Measurements from ENCODE around the gene USP12.
A peak's percentile ranks its signal among the peaks of the same experiment; 100 is the strongest.

Gene USP12

DNA sequence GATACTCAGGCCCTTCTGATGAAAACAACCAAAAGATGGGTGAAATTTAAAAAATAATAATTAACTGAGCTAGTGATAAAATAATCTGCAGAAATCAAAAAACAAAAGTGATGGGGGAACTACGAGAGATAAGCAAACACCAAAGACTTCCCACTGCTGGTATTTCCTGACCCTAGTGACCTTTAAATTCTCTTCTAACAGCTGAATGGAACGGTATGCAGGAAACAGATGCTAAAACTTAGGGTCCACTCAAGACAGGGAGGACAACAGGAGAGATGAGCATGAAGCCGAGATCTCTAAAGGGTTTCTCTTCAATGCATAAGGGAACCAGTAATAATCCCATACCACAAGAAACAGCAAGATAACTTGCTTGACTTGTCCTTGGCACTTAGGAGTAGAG, 50.8 kb downstream of the USP12 start:
- H3K79me2 ChIP-seq (ENCODE audit: control insufficient read depth, insufficient read depth, low read length, unreplicated experiment): peaks cover 82% of the 10 kb centered on the region
- H3K27me3 ChIP-seq (ENCODE audit: insufficient read depth, low read length): no peaks in the 10 kb centered on the region
- H3K36me3 ChIP-seq (ENCODE audit: insufficient read depth, low read length): peaks cover 12% of the 10 kb centered on the region
- no peak overlapping the region; the same call in 1 of the 2 replicates for H3K4me3 ChIP-seq (ENCODE audit: low read depth, low read length)
- peaks cover 16% of the 10 kb centered on the region for H3K4me1 ChIP-seq (ENCODE audit: control insufficient read depth, insufficient read depth, low read length, unreplicated experiment)
- H3K27ac ChIP-seq (ENCODE audit: low read depth, low read length): 0 out of 2 replicates have a peak overlapping the region, but pooled peaks have one; percentile 9
- no peak overlapping the region for H2AFZ ChIP-seq (ENCODE audit: low read length, unreplicated experiment)

DNA sequence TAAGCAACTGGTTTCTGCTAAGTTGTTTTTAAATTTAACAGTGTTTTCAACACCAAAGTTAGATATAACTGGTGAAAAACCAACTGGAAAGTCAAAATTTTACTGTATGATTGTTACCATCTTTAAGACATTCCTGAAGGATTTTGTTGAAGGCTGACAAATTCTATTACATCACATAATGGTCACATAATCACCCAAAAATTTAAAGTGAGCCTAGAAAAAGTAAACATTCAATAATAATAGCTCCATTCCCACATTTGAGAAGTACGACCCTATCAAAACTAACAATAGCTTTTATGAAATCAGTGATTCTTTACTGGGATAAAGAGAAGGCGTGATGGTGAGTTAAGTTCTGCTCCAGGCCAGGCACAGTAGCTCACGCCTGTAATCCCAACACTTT, 51.6 kb downstream of the USP12 start:
- peaks cover 12% of the 10 kb centered on the region for H3K36me3 ChIP-seq (ENCODE audit: insufficient read depth, low read length)
- no peak overlapping the region for H3K4me3 ChIP-seq (ENCODE audit: low read depth, low read length)
- H3K79me2 ChIP-seq (ENCODE audit: control insufficient read depth, insufficient read depth, low read length, unreplicated experiment): peaks cover 82% of the 10 kb centered on the region
- peaks cover 16% of the 10 kb centered on the region for H3K4me1 ChIP-seq (ENCODE audit: control insufficient read depth, insufficient read depth, low read length, unreplicated experiment)
- no peaks in the 10 kb centered on the region for H3K27me3 ChIP-seq (ENCODE audit: insufficient read depth, low read length)
- H3K27ac ChIP-seq (ENCODE audit: low read depth, low read length): no peak overlapping the region
- no peak overlapping the region for H2AFZ ChIP-seq (ENCODE audit: low read length, unreplicated experiment)

DNA sequence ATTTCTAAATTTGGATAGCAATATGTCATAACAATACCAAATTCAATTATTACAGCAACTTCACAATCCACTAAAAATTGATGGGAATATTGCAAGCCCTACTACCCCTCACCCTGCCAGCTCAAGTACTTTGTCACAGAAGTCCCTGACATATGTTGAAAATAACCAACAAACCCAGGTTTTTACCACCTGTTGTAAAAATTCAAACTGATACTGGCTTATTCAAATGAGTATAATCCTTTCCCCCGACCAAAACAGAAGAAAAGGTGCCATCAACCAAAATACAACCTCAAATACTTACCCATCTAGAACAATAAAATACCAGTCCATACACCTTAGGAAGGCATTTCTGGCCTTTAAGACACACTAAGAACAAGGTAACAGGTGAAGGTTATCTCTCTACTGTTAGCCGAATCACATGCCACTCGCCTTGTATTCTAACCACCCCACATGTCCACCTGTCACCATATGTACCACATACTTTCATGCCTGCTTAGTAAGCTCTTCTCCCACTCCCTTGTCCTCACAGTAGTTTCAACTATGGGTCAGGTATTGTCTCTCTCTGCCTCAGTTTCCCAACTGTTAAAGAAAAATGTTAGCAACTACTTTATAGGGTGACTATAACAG, 53.1 kb downstream of the USP12 start:
- Histone ChIP-seq H3K27ac (ENCODE audit: low read depth, low read length) (no peak overlapping the region), H3K27me3 (ENCODE audit: insufficient read depth, low read length) (no peaks in the 10 kb centered on the region), H3K36me3 (ENCODE audit: insufficient read depth, low read length) (peaks cover 4% of the 10 kb centered on the region; the same call in 1 of the 2 replicates), H2AFZ (ENCODE audit: low read length, unreplicated experiment) (no peak overlapping the region), H3K4me1 (ENCODE audit: control insufficient read depth, insufficient read depth, low read length, unreplicated experiment) (peaks cover 16% of the 10 kb centered on the region), H3K79me2 (ENCODE audit: control insufficient read depth, insufficient read depth, low read length, unreplicated experiment) (peaks cover 78% of the 10 kb centered on the region), H3K4me3 (ENCODE audit: low read depth, low read length) (no peak overlapping the region)

DNA sequence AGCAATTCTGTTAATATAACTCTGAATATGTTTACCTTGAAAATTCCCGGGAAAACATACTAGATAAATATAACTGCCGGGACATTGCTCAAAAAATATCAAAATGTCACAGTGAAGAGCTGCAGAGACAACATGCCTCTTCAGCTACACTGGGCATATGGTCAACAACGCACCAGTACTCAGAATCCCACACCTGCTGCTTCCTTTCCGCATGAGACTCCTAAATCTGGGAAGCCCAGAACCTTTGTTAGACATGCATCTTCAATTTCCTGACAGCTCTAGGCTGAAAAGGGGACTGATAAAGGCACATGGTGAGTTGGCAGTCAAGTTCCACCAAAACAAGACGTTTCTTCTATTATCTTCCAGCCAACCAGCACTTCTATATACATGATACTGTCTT, 53.7 kb downstream of the USP12 start:
- no peak overlapping the region for H2AFZ ChIP-seq (ENCODE audit: low read length, unreplicated experiment)
- no peaks in the 10 kb centered on the region for H3K27me3 ChIP-seq (ENCODE audit: insufficient read depth, low read length)
- no peak overlapping the region for H3K27ac ChIP-seq (ENCODE audit: low read depth, low read length)
- H3K36me3 ChIP-seq (ENCODE audit: insufficient read depth, low read length): no peaks in the 10 kb centered on the region; the same call in 1 of the 2 replicates
- peaks cover 76% of the 10 kb centered on the region for H3K79me2 ChIP-seq (ENCODE audit: control insufficient read depth, insufficient read depth, low read length, unreplicated experiment)
- H3K4me1 ChIP-seq (ENCODE audit: control insufficient read depth, insufficient read depth, low read length, unreplicated experiment): peaks cover 16% of the 10 kb centered on the region
- H3K4me3 ChIP-seq (ENCODE audit: low read depth, low read length): no peak overlapping the region

DNA sequence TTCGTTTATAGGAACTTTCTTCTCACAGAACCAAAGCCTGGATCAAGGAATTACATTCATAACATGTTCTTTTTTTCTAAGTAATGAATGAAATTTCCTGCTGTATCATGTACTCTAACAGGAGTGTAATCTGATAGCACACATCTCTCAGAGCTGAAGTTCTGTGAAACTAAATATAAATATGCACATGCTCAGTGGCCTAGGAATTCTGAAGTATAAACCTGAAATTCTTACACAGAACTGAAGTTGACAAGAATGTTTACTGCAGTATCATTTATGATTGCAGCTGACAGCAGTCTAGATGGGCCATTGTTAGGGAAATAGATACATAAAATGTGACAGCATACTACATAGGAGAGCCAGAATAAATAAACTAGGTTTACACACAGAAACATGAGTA, 54.5 kb downstream of the USP12 start:
- Histone ChIP-seq H3K4me1 (ENCODE audit: control insufficient read depth, insufficient read depth, low read length, unreplicated experiment) (peaks cover 16% of the 10 kb centered on the region), H2AFZ (ENCODE audit: low read length, unreplicated experiment) (no peak overlapping the region), H3K79me2 (ENCODE audit: control insufficient read depth, insufficient read depth, low read length, unreplicated experiment) (peaks cover 70% of the 10 kb centered on the region), H3K4me3 (ENCODE audit: low read depth, low read length) (no peak overlapping the region), H3K27me3 (ENCODE audit: insufficient read depth, low read length) (no peaks in the 10 kb centered on the region), H3K36me3 (ENCODE audit: insufficient read depth, low read length) (no peaks in the 10 kb centered on the region), H3K27ac (ENCODE audit: low read depth, low read length) (no peak overlapping the region)

DNA sequence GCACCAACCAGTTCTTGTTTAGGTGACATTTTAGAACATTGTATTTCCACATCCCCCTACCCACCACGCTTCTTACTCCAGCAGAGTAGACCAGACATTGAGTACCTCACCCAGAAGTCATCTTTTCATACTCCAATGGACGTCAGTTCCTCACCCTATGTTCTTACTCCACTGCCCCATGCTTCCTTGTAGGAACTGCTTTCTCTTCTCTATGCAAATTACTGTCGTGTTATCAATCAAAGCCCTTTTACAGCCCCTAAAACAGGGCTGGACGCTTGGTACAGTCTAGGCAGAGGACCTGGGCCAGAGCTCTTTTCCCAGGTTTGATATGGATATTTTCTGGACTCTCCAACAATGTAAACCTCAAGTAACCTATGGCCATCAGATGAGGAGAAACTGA, 58.2 kb downstream of the USP12 start:
- H3K4me3 ChIP-seq (ENCODE audit: low read depth, low read length): no peak overlapping the region
- no peaks in the 10 kb centered on the region for H3K27me3 ChIP-seq (ENCODE audit: insufficient read depth, low read length)
- H3K4me1 ChIP-seq (ENCODE audit: control insufficient read depth, insufficient read depth, low read length, unreplicated experiment): no peaks in the 10 kb centered on the region
- no peak overlapping the region for H3K27ac ChIP-seq (ENCODE audit: low read depth, low read length)
- peaks cover 60% of the 10 kb centered on the region for H3K79me2 ChIP-seq (ENCODE audit: control insufficient read depth, insufficient read depth, low read length, unreplicated experiment)
- H3K36me3 ChIP-seq (ENCODE audit: insufficient read depth, low read length): no peaks in the 10 kb centered on the region
- H2AFZ ChIP-seq (ENCODE audit: low read length, unreplicated experiment): no peak overlapping the region

DNA sequence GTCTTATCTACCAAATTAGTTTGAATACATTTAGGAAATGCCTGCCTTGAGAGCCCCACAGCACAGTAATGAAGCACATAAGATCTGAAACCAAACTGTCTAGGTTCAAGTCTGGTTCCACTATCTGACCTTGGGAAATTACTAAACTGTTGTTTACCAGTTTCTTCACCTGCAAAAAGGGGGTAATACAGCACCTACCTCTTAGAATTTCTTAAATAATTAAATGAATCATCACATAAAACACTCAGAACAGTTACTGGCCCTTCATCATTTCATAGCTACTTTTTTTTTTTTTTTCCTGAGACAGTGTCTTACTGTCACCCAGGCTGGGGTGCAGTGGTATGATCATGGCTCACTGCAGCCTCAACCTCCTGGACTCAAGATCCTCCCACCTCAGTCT, 59.6 kb downstream of the USP12 start:
- H3K27me3 ChIP-seq (ENCODE audit: insufficient read depth, low read length): no peaks in the 10 kb centered on the region
- H3K27ac ChIP-seq (ENCODE audit: low read depth, low read length): no peak overlapping the region
- H3K4me1 ChIP-seq (ENCODE audit: control insufficient read depth, insufficient read depth, low read length, unreplicated experiment): no peaks in the 10 kb centered on the region
- H2AFZ ChIP-seq (ENCODE audit: low read length, unreplicated experiment): no peak overlapping the region
- no peaks in the 10 kb centered on the region for H3K36me3 ChIP-seq (ENCODE audit: insufficient read depth, low read length)
- no peak overlapping the region for H3K4me3 ChIP-seq (ENCODE audit: low read depth, low read length)
- peaks cover 49% of the 10 kb centered on the region for H3K79me2 ChIP-seq (ENCODE audit: control insufficient read depth, insufficient read depth, low read length, unreplicated experiment)

DNA sequence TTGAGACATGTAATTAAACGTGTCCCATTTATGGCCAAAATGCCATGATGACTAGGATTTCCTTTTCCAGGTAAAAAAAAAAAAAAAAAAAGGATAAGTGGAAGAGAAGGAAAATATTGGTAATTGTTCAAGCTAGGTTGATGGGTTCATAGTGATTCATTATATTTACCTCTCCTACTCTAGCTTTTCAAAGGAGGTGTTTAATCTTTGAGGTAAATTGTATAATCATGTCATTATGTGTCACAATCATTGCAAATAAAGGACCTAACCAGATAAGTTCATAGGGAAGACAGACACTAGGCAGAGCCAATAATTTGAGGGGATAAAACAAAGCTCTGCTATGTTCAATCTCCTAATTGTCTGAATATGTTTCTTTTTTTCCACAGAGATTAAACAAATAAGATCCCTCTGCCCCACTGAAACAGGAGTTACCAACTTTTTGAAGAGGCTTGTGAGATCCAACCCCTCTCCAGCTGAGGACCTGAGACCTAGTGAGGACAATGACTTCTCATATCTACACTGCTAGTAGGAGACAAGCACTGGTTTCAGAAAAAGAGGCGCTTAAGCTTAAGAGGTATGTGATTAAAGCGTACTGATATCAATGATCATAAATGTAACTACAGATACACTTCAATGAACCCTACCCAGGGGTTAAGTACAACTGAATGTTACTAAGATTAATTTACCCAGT, 61.4 kb downstream of the USP12 start:
- no peaks in the 10 kb centered on the region for H3K27me3 ChIP-seq (ENCODE audit: insufficient read depth, low read length)
- no peak overlapping the region for H3K27ac ChIP-seq (ENCODE audit: low read depth, low read length)
- H3K36me3 ChIP-seq (ENCODE audit: insufficient read depth, low read length): no peaks in the 10 kb centered on the region
- no peak overlapping the region for H3K4me3 ChIP-seq (ENCODE audit: low read depth, low read length)
- H2AFZ ChIP-seq (ENCODE audit: low read length, unreplicated experiment): no peak overlapping the region
- peaks cover 36% of the 10 kb centered on the region for H3K79me2 ChIP-seq (ENCODE audit: control insufficient read depth, insufficient read depth, low read length, unreplicated experiment)
- no peaks in the 10 kb centered on the region for H3K4me1 ChIP-seq (ENCODE audit: control insufficient read depth, insufficient read depth, low read length, unreplicated experiment)

DNA sequence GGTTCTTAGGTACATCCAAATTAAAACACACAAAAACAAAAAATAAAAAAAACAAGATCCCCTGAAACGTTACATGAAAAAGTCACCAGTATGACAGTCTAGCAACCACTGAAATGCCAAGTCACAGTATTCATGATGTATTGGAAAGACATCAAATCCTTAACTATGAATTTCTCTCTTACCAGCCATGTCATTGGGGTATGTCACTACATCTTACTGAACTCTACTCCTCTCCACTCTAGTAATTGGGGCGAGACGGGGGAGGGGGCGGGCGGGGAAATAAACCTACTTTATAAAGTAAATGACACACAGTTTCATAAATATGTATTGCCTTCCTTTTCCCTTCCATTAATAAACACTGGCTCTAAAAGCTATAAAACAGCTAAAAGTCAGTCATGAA, 65.5 kb downstream of the USP12 start:
- Histone ChIP-seq H3K27ac (ENCODE audit: low read depth, low read length) (no peak overlapping the region), H3K36me3 (ENCODE audit: insufficient read depth, low read length) (no peaks in the 10 kb centered on the region), H3K79me2 (ENCODE audit: control insufficient read depth, insufficient read depth, low read length, unreplicated experiment) (peaks cover 25% of the 10 kb centered on the region), H3K4me1 (ENCODE audit: control insufficient read depth, insufficient read depth, low read length, unreplicated experiment) (no peaks in the 10 kb centered on the region), H3K4me3 (ENCODE audit: low read depth, low read length) (no peak overlapping the region), H2AFZ (ENCODE audit: low read length, unreplicated experiment) (no peak overlapping the region), H3K27me3 (ENCODE audit: insufficient read depth, low read length) (no peaks in the 10 kb centered on the region)

DNA sequence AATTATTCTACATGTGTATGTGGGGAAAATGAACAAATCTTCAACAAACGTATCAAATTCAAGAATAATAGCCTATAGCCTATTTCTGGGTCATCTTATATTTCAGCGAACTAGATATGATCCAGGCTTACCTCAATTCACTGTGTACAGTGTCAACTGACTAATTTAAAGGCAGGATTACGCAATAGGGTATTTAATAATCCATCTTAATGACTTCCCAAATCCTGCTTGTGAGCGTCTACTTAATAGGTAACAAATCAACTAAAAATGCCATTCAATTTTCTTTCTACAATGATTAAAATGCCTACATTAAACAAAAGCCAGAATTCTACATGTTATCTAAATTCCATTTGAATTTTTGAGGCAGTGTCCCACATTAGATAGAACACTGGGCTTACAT, 67.0 kb downstream of the USP12 start:
- Histone ChIP-seq H3K4me1 (ENCODE audit: control insufficient read depth, insufficient read depth, low read length, unreplicated experiment) (no peaks in the 10 kb centered on the region), H3K27ac (ENCODE audit: low read depth, low read length) (no peak overlapping the region), H3K36me3 (ENCODE audit: insufficient read depth, low read length) (no peaks in the 10 kb centered on the region)

DNA sequence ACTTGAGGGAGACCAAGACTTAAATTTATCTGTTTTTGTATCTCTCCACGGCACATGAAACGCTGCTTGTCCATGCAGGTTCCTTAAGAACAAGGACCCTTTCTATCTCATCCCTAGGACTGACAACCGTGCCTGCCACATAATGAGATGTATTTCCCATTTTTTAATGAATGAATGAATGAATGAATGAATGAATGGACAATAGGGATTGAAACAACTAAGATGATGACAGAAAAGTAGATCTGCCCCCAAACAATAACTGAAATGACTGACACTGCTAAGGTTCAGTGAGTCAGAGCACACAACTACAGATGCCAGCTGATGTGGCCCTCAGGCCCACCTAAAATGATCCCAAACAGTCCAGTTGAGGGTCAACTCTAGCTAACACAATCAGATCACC, 69.8 kb downstream of the USP12 start:
- H3K4me3 ChIP-seq (ENCODE audit: low read depth, low read length): no peak overlapping the region
- no peaks in the 10 kb centered on the region for H3K36me3 ChIP-seq (ENCODE audit: insufficient read depth, low read length)
- no peak overlapping the region for H2AFZ ChIP-seq (ENCODE audit: low read length, unreplicated experiment)
- no peaks in the 10 kb centered on the region for H3K27me3 ChIP-seq (ENCODE audit: insufficient read depth, low read length)
- peaks cover 9% of the 10 kb centered on the region for H3K4me1 ChIP-seq (ENCODE audit: control insufficient read depth, insufficient read depth, low read length, unreplicated experiment)
- peaks cover 6% of the 10 kb centered on the region for H3K79me2 ChIP-seq (ENCODE audit: control insufficient read depth, insufficient read depth, low read length, unreplicated experiment)
- H3K27ac ChIP-seq (ENCODE audit: low read depth, low read length): no peak overlapping the region

More for the DNA sequence above, 67.0 kb downstream of the USP12 start:
- no peak overlapping the region for H2AFZ ChIP-seq (ENCODE audit: low read length, unreplicated experiment)
- peaks cover 16% of the 10 kb centered on the region for H3K79me2 ChIP-seq (ENCODE audit: control insufficient read depth, insufficient read depth, low read length, unreplicated experiment)
- H3K4me3 ChIP-seq (ENCODE audit: low read depth, low read length): no peak overlapping the region
- no peaks in the 10 kb centered on the region for H3K27me3 ChIP-seq (ENCODE audit: insufficient read depth, low read length)

Measured in ACC112 (cell line).